Activated CD8-positive, alpha-beta memory T cell treated with anti-CD3 and anti-CD28 coated beads for 1 hour (primary cell): ENCODE data around the gene TIMM29.

Experiments
- DNase-seq, 2 donors: peaks; one replicate each; pipeline ENCODE4 v3.0.0-alpha.2; 2020; ENCODE audit warnings: low read depth in 1 of 2; ENCODE audit errors: extremely low read depth in 1 of 2

Gene TIMM29

DNA sequence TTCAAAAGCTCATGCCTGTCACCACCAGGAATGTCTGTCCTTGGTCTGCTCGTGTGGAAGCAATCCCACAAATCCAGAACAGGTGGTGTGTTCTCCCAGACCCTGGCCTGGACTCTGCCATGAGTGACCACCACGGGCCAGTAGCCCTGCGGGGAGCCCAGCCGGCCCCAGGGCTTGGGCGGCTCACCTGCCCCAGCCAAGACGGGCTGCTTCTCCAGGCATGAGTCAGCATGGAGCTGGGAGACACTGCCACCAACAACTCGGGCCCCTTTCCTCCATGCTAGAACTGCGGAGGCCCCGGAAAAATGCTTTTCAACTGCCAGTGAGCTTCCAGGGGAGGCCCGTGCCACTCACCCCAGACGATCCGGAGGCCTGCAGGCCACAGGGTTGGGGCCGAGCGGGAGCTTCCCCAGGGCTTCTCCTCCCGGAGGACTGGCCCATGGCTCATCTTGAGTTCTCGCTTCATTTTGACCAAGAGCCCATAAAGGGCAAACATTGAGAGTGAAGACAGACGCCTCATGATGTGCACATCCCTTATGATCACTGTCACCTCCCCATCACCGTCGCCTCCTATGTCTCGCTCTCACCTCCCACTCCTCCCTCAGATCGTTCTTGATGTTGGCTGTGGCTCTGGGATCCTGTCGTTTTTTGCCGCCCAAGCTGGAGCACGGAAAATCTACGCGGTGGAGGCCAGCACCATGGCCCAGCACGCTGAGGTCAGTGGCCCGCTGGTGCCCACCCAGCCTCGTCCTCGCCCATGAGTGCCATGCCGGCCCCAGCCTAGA is 16.8 kb upstream of the TIMM29 start:
- DNase-seq: no peak

- DNase-seq: no peak
These were observed 16.0 kb upstream of the TIMM29 start for GRCh38 chr19:10912619-10913018.

- no peak for DNase-seq
These were observed 14.8 kb upstream of the TIMM29 start for GRCh38 chr19:10913716-10914340.

DNA sequence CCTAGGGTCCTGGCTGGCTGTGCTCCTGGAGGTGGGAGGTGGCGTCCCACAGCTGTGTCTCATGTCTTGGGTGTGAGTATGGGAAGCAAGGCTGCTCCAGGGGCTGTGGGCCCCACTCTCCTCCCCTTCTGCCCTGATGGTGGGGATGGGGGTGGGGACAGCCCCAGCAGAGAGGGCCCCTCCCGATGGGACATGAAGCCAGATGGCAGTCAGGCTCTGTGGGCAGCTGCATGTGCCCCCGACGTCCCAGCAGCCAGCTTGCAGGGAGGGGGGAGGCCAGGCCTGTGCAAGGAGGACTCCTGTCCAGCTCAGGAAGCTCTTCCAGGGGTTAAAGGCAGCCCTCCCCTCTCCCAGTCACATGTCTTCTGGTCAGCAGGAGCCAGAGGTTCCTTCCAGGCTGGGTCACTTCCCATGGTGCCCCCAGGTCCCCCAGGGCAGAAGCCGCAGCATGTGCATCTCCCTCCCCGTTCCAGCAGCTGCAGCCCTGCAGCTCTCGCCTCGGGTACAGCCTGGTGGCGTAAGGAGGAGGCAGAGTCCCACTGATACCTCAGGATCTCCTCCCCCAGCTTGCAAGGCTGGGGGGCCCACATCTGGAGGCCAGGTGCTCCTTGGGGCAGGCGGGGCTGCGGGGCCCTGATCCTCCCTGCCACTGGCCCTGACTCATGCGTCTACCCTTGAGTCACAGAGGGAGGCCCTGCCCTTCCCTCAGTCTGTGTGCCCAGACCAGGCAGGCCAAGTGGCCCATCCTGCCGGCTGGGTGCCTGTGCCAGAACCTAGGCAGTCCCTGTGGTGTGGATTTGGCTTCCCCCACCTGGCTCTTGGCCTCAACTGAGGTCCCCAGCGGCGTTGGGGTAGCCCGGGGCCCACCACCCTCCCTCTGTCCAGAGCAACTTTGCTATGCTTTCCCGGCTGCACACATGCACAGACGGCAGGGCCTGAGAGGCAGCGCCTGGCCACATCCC is 13.2 kb upstream of the TIMM29 start:
- DNase-seq: no peak

DNA sequence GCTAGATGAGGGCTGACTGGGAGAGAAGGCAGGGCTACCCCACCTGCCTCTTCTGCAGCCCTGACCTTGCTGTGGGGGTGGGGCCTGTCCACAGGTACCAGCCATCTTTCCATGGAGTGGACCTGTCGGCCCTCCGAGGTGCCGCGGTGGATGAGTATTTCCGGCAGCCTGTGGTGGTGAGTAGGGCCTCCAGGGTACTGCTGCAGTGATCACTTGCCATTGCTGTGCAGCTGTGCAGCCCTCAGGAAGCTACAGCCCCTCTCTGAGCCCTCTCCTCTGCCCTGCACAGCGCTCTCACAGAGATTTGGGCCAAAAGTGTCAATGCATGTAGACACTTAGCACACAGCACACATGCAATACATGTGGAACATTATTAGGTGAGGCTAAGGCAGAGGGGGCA is 12.0 kb upstream of the TIMM29 start:
- no peak for DNase-seq

DNA sequence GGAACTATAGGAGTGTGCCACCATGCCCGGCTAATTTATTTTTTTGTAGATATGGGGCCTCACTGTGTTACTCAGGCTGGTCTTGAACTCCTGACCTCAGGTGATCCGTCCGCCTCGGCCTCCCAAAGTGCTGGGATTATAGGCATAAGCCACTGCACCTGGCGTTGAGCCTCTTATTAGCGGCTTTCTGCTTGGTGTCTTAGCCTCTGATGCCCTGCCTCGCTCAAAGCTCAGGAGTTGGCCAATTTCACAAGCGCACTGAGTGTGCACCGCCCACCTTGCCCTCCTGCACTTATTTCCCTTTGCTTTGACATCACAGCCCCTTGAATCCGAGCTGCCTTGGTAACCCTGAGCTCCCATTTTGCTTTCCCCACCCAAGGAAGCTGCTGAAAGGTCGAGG is 10.3 kb upstream of the TIMM29 start:
- DNase-seq: no peak

- DNase-seq: no peak
These were observed 9.0 kb upstream of the TIMM29 start for GRCh38 chr19:10919352-10920287.

- no peak for DNase-seq
These were observed 8.3 kb upstream of the TIMM29 start for GRCh38 chr19:10920288-10920655.

- no peak for DNase-seq
These were observed 7.8 kb upstream of the TIMM29 start for GRCh38 chr19:10920781-10921180.

GRCh38 chr19:10921199-10921909 is 7.3 kb upstream of the TIMM29 start:
- no peak for DNase-seq

DNA sequence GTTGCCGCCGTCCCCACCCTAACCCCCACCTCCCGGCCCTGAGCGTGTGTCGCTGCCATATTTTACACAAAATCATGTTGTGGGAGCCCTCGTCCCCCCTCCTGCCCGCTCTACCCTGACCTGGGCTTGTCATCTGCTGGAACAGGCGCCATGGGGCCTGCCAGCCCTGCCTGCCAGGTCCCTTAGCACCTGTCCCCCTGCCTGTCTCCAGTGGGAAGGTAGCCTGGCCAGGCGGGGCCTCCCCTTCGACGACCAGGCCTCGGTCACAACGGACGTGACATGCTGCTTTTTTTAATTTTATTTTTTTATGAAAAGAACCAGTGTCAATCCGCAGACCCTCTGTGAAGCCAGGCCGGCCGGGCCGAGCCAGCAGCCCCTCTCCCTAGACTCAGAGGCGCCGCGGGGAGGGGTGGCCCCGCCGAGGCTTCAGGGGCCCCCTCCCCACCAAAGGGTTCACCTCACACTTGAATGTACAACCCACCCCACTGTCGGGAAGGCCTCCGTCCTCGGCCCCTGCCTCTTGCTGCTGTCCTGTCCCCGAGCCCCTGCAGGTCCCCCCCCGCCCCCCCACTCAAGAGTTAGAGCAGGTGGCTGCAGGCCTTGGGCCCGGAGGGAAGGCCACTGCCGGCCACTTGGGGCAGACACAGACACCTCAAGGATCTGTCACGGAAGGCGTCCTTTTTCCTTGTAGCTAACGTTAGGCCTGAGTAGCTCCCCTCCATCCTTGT is 6.5 kb upstream of the TIMM29 start:
- no peak for DNase-seq

GRCh38 chr19:10922638-10923014 is 6.0 kb upstream of the TIMM29 start:
- DNase-seq: no peak

DNA sequence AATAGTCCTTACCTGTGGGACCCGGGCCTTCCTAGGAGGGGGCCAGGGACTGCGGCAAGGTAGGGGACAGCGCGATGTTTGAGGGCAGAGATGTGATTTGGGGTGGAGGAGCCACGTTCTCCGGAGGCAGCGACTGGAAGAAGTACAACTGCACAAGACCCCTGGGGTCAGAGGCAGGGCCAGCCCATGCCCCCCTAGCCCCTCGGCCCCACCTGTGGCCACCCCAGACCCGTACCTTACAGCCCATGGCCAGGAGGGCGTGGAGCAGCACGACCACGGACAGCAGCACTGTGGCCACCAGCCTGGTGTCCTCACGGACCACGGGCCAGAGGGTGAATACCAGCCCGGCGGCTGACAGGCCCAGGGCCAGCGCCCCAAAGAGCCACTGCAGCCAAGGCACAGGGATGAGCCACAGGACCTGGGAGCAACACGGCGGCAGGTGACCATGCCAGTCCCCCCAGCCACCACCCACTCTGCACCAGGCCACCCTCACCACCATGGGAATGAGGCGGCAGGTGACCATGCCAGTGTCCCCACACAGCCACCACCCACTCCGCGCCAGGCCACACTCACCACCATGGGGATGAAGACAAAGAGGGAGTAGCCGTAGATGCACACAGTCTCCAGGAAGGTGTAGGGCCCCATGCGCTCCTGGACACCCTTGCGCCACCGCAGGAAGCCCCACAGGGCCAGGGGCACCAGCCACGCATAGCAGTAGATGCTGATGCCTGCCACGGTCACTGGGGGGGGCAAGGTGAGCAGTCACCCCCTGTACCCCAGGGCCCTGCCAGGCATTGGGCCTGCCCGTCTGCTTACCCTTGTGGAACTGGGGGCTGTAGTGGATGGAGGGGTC is 5.1 kb upstream of the TIMM29 start:
- no peak for DNase-seq

GRCh38 chr19:10924597-10924996 is 4.0 kb upstream of the TIMM29 start:
- no peak for DNase-seq

DNA sequence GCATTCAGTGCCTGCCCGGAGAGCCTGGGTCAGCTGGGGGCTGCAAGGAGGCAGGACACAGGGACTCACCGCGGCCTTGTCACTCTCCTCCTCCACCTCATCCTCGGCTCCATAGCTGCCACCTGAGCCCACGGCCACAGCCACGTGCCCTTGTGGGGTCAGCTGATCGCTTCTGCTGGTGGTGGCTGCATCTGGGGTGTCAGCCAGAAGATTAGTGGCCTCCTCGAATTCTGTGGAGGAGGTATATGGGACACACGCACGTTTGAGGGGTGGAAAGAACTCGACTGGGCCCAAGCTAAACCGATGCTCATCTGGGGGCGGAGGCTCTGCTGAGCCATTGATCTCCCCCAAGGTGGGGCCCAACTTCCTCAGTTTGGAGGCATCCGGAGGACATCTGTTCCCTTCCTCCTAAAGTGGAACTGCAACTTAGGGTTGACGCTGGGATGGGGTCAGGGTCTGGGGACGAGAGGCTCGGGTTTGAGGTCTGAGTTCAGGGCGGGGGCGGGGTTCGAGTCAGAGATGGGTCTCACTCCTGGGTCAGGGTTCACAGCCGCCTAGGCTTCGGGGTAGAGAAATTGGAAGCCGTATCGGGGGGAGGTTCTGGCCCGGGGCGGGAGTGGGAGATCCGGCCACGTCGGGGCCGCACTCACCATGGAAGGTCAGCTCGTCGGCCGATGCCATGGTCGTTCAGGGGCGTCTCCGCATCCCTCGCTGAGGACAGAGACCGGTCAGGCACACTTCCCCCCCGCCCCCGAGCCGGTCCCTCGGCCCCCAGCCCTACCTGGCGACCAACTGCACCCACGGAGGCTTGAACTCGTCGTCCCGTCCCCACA is 665 bp upstream of the TIMM29 start:
- no peak for DNase-seq

DNA sequence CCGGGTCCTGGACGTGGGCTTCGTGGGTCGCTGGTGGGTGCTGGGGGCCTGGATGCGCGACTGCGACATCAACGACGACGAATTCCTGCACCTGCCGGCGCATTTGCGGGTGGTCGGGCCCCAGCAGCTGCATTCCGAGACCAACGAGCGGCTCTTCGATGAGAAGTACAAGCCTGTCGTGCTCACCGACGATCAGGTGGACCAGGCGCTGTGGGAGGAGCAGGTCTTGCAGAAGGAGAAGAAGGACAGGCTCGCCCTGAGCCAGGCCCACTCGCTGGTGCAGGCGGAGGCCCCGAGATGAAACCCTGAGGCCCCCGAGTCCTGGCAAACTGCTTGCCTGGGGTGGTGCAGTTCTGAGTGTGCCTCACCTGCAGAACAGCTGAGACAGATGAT is 787 bp downstream of the TIMM29 start:
- no peak for DNase-seq

- DNase-seq: no peak
These were observed 6.9 kb downstream of the TIMM29 start for GRCh38 chr19:10935371-10936059.
